Right lobe of liver (tissue), 6 donors: Measurements from ENCODE around the gene TLX3. TPM values are rescaled to one million over a fixed set of nuclear protein-coding genes. Genes with fewer than 3 reads are reported as not detected.

Experiments used
- ATAC-seq, 4 donors: fragments of 200-7000 bp; cut with Tn5 transposase; one replicate each; pipeline ENCODE4 v1.9.1; 2020; ENCODE audit warnings: mild to moderate bottlenecking in 4 of 4, moderate library complexity in 4 of 4
- DNase-seq, 3 donors: peaks; one replicate each; pipeline ENCODE4 v3.0.0-alpha.2; 2020
- H3K27ac ChIP-seq, 3 donors: fragments of 200-600 bp; one replicate each; pipeline ENCODE4 v1.8.0; 2022
- H3K27me3 ChIP-seq, 2 donors: fragments of 200-600 bp; one replicate each; pipeline ENCODE4 v1.8.0; 2022
- H3K36me3 ChIP-seq, 4 donors: fragments of 200-600 bp; sonication (generic) in 1 of 4; one replicate each; pipeline versions ENCODE4 v1.5.1 to v1.8.0; 2017 to 2022; ENCODE audit warnings: control low read depth in 1 of 4
- H3K4me1 ChIP-seq, 4 donors: fragments of 200-600 bp; sonication (generic) in 1 of 4; one replicate each; pipeline versions ENCODE4 v1.5.1 to v1.8.0; 2017 to 2022; ENCODE audit warnings: control low read depth in 1 of 4
- H3K4me3 ChIP-seq, 3 donors: fragments of 200-600 bp; one replicate each; pipeline ENCODE4 v1.8.0; 2022
- H3K9me3 ChIP-seq, 4 donors: fragments of 200-600 bp; sonication (generic) in 1 of 4; one replicate each; pipeline versions ENCODE4 v1.5.1 to v1.8.0; 2017 to 2022; ENCODE audit warnings: control low read depth in 1 of 4
- POLR2A ChIP-seq: fragments of 450-650 bp; IDR thresholded peaks from one replicate; pipeline ENCODE4 v1.6.1; 2017; ENCODE audit warnings: antibody characterized with exemption, mild to moderate bottlenecking
- WGBS: methylation state at CpG from one replicate; pipeline ENCODE4 v1.1.6; 2018; ENCODE audit warnings: low coverage, low lambda C conversion rate; ENCODE audit not compliant: insufficient coverage; ENCODE audit errors: missing lambda C conversion rate; 5-methylcytosine and 5-hydroxymethylcytosine counted together
- intact Hi-C, 2 donors: fragments of 100-400 bp; cut with DNase I; formaldehyde crosslinking; loops; one replicate each; pipeline versions ENCODE4 v1.11.2 to v1.14.1; 2022
- total RNA-seq, 6 experiments: library from RNA; depleted of rRNA in 2 of 6; stranded (reverse); fragments of >200 nt in 2 of 6; fragmentation: NEBNext Ultra II Directional in 3 of 6; extraction: Animal tissue kit (Norgen Biotek cat#: 25700) in 3 of 6; gene quantifications; one replicate each; pipeline versions ENCODE4 v1.1.0 to v1.2.4, GENCODE V29; 2016 to 2023
- TF ChIP-seq, protein P1 (sequence below), 4 donors: fragments of 200-600 bp in 3 of 4; fragments of 450-650 bp in 1 of 4; IDR thresholded peaks; one replicate each; pipeline versions ENCODE4 v1.5.1 to v1.8.0; 2016 to 2022; ENCODE audit warnings: antibody characterized with exemption in 4 of 4, mild to moderate bottlenecking in 2 of 4
- donor health status: DM: no; HTN: yes; CAD: no.
- donor health status: DM: no; HTN: no; CAD: no.
- donor health status: DM: no; HTN: no; CAD: no.
- donor health status: DM: no; HTN: yes; CAD: no.
- donor health status: DM: no; HTN: yes; CAD: no.

TLX3 gene
- total RNA-seq, 6 experiments from 2014 or later, result not detected

DNA sequence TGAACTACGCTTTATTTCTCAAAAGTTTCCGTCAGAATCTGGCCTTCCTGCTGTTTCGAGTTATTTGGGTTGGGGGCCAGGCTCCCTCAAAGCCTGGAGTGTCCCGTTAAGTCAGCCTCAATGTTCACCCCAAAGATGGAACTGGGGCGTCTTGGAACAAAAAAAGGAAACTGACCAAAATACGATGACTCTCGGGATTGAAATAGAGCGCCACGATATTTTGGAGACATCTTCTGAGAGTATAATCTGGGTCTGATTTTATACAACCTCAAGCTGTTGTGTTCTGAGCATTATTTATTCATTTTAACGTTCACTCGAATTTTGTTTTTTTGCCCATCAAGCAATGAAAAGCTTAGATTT is 28.1 kb downstream of the TLX3 start:
- DNase-seq, result no peak
- Histone ChIP-seq H3K27ac (no peak overlapping the region), H3K36me3 (no peaks in the 10 kb centered on the region), H3K27me3 (peaks cover 0 to 3% of the 10 kb centered on the region in 2 donors), H3K4me1 (no peaks in the 10 kb centered on the region), H3K9me3 (no peaks in the 10 kb centered on the region), H3K4me3 (peak overlapping the region in 2 of 3 donors; percentile 20 to 23)
- 21% methylated on average over 11 of the region's 11 CpGs for WGBS
- intact Hi-C loops, result loop anchor here in 1 of 2 donors (10.0 kb wide), 1 partner anchor 132 kb away; no protein-coding TSS in a partner anchor
- no peak for TF ChIP-seq POLR2A
- TF ChIP-seq, protein P1, sequence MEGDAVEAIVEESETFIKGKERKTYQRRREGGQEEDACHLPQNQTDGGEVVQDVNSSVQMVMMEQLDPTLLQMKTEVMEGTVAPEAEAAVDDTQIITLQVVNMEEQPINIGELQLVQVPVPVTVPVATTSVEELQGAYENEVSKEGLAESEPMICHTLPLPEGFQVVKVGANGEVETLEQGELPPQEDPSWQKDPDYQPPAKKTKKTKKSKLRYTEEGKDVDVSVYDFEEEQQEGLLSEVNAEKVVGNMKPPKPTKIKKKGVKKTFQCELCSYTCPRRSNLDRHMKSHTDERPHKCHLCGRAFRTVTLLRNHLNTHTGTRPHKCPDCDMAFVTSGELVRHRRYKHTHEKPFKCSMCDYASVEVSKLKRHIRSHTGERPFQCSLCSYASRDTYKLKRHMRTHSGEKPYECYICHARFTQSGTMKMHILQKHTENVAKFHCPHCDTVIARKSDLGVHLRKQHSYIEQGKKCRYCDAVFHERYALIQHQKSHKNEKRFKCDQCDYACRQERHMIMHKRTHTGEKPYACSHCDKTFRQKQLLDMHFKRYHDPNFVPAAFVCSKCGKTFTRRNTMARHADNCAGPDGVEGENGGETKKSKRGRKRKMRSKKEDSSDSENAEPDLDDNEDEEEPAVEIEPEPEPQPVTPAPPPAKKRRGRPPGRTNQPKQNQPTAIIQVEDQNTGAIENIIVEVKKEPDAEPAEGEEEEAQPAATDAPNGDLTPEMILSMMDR (IDR thresholded peaks at IDR 0.05), result no peak
- no peak for ATAC-seq

DNA sequence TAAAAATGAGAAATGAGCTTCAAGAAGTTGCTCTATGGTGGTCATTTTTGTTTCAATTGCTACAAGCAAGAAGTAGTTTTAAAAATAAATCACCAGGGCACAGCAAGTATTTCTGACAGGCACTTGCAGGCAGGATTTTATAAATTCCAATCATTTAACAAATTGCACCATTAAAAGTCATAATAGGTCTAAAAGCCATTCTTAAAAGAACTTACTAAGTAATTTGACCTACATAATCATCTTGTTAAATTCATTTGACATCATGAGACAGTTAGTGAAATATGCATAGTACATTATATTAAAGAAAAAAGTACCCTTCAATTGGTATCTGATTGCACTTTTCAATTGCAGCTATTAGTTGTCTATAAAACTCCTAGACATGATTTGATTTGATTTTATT is 31.0 kb downstream of the TLX3 start:
- H3K27me3 ChIP-seq, result peaks cover 0 to 3% of the 10 kb centered on the region in 2 donors
- no peak for ATAC-seq
- H3K4me3 ChIP-seq, result no peak overlapping the region
- H3K27ac ChIP-seq, result no peak overlapping the region
- H3K4me1 ChIP-seq, result no peaks in the 10 kb centered on the region
- H3K9me3 ChIP-seq, result no peaks in the 10 kb centered on the region
- TF ChIP-seq POLR2A, result no peak
- TF ChIP-seq, protein P1 (IDR thresholded peaks at IDR 0.05), result no peak
- intact Hi-C loops, result loop anchor here in 1 of 2 donors (10.0 kb wide), 1 partner anchor 595 kb away; no protein-coding TSS in a partner anchor
- DNase-seq, result no peak
- H3K36me3 ChIP-seq, result no peaks in the 10 kb centered on the region

DNA sequence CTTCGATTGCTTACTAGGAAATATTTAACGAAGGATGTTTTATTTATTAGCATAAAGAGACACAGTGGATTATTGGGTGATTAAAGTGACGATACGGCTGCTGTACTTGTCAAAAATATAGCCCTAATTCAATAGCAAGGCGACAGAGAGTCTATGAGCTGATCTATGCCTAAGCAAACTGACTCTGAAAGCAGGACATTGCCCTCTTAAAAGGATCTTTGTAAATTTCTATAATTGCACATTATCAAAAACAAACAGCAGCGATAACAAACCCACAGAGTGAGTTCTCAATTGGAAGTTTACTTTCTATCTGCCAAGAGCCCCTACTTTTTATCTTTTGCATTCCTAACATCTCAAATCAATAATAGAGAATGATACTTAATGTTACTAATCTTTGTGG is 31.4 kb downstream of the TLX3 start:
- 38% methylated on average over 6 of the region's 6 CpGs for WGBS
- Histone ChIP-seq H3K36me3 (no peaks in the 10 kb centered on the region), H3K27ac (no peak overlapping the region), H3K4me3 (no peak overlapping the region), H3K9me3 (no peaks in the 10 kb centered on the region), H3K4me1 (no peaks in the 10 kb centered on the region), H3K27me3 (peaks cover 0 to 3% of the 10 kb centered on the region in 2 donors)
- DNase-seq (no peak), ATAC-seq (no peak)
- intact Hi-C loops, result loop anchor here in 1 of 2 donors (10.0 kb wide), 1 partner anchor 596 kb away; no protein-coding TSS in a partner anchor
- no peak for TF ChIP-seq POLR2A
- TF ChIP-seq, protein P1 (IDR thresholded peaks at IDR 0.05), result no peak

DNA sequence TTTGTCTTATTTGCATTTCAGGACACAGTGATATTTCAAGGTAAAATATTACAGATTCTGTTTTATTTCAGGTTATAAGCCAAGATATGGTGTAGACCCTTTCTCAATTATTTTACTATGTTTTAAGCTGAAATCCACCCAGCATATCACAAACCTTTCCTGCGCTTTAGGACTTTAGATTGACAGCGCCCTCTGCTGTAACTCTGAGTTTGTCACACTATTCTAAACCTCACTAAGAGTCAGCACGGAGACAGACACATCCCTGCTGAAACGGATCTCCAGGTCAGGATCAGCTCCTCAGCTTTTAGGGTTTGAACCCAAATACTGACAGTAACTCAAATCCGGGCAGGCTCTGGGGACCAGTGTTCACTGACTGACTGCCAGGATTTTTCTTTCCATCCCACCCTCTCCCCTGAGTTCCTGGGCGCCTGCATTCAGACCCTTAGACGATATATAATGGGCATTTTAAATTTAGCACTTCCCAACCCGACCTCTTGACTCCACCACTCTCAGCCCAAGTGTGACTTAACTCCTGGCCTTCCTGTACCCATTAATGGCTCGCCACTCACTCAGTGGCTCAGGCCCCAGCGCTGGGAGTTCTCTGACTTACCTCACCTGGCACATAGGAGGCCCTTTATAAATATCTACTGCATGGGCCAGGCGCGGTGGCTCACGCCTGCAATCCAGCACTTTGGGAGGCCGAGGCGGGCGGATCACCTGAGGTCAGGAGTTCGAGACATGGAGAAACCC is 33.5 kb downstream of the TLX3 start:
- Histone ChIP-seq H3K27ac (no peak overlapping the region), H3K9me3 (no peaks in the 10 kb centered on the region), H3K4me3 (no peak overlapping the region), H3K36me3 (no peaks in the 10 kb centered on the region), H3K4me1 (no peaks in the 10 kb centered on the region), H3K27me3 (no peaks in the 10 kb centered on the region)
- ATAC-seq, result peak; percentile 82 to 90 (median 84)
- DNase-seq, result peak in 1 of 3 donors; percentile 51
- 48% methylated on average over 11 of the region's 17 CpGs for WGBS
- TF ChIP-seq POLR2A, result no peak
- TF ChIP-seq, protein P1 (IDR thresholded peaks at IDR 0.05), result peak; percentile 61 to 65 (median 62)
- intact Hi-C loops, result loop anchor here in 1 of 2 donors (10.0 kb wide), 1 partner anchor 598 kb away; no protein-coding TSS in a partner anchor
